OCI-LY1 (cell line): Measurements from ENCODE around the gene GMPR.

Source experiments
- CTCF ChIP-seq: fragments of 200-600 bp; sonication (generic), shearing (Covaris generic); IDR thresholded peaks from 2 replicates; pipeline ENCODE4 v1.5.1; 2017; ENCODE audit warnings: mild to moderate bottlenecking, antibody characterized with exemption, low read length, moderate library complexity, mixed read lengths
- EZH2 ChIP-seq: fragments of 200-600 bp; sonication (generic), shearing (Covaris generic); IDR thresholded peaks from 2 replicates; pipeline ENCODE4 v1.8.0; 2017; ENCODE audit warnings: borderline replicate concordance, mixed run types, mild to moderate bottlenecking, antibody characterized with exemption, low read length, moderate library complexity, mixed read lengths

GRCh38 chr6:16295060-16295459, 56.7 kb downstream of the GMPR start:
- no peak for TF ChIP-seq CTCF
- TF ChIP-seq EZH2 = no peak
